ENCODE results near the gene MRPL58.
"Not testable (repeated sequence)": the region's sequence is repeated elsewhere in the genome, so short reads cannot be mapped to it uniquely, and the experiment has no call there.

MRPL58 gene

DNA sequence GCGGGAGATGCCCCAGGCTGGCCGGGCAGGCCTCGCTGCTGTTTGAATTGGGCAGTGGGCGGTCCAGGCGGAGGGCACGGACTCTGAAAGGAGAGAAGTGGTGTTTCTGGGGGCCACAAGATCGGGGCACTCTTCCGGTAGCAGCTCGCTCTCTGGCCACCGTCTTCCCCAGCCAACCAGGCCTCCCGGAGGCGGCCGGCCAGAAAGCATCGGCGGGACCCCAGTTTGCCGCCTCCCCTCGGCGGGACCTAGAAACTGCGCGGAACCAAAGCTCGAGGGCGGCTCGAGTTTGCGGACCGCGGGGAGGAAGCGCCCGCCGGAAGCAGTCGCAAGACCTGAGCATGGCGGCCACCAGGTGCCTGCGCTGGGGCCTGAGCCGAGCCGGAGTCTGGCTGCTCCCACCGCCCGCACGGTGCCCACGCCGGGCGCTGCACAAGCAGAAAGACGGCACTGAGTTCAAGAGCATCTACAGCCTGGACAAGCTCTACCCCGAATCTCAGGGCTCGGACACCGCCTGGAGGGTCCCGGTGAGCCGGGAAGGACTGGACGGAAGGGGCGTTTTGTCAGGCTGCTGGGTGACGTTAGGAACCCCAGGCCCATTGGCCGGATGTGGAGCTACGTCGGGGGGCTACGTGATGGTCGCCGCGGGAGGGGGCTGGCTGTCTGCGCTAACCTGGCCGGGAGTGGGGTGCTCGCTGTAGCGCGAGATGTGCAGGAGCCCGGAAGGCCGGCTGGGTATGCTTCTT lies at the start of gene MRPL58:
Gene MRPL58 (plus strand): TSS at position 325 of the 746 bp plus-strand sequence. CDS start 17 bp downstream, at position 342.
- DNase-seq (ENCODE audit: low spot score) = peak; percentile 90

DNA sequence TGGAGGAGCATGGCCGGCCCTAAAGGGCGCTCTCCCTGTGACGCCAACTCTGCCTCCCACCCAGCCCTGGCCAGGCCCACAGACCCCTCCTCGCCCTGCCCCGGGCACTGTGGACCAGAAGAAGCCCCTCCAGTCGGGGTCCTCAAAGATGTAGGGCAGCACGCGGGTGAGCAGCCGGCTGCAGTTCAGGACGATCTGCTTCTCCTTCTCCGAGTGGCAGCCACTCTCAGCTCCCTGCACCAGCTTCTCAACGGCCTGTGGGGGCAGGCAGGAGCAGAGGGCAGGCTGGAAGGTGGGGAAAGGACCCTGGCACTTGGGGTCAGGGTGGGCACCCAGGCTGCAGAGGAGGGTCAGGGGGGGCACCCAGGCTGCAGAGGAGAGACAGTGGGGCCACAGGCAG lies 48.8 kb upstream of the MRPL58 start:
- DNase-seq (ENCODE audit: low spot score) = no peak

DNA sequence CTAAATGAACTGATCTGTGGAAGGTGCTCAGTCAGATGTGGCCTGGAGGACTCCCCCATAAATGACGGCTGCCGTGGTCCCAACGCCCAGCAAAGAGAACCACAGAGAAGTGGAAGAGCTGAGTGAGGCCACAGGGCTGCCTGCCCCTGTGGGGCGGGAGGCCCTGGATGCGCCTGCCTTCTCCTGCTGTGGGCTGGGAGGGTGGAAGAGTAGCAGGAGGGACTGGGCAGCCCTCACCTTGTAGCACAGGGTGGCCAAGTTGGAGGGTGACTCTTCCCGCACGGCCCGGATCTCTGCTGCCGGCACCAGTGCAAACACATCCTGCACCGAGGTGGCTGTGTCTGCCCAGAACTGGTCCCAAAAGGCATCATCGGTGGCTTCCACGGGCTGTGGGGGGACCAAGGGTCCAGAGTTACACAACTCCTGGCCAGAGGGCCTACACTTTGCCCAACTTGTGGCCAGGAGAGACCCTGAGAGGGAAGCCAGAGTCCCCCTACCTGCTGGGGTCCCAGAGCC lies 48.2 kb upstream of the MRPL58 start:
- DNase-seq (ENCODE audit: low spot score) = no peak

DNA sequence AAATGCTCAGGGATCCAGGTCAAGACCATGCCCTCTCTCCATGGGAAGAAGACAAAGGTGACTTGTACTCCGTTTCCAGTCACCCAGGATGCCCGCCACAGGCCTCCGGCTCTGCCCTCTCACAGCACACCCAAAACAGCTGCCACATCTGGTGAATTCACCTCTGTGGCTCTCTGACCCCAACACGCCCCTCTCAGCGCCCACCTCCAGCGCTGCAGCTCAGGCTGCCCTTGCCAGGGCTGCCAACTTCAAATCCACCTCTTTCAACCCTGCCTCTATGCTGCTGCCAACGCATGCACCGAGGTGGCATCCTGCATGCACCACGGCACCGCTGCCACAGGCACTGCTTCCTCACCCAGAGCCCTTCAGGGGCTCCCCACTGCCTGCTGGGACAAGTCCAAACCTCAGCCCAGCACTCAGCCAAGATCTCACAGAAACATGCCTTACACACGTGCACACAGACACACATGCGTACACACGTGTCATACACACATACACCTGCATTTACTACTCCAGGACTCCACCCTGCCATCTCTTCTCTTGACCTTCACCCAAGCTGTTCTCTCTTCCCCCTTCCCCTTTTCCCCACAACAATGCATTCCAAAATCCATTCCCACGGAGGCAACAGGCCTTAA lies 47.4 kb upstream of the MRPL58 start:
- no peak for DNase-seq (ENCODE audit: low spot score)

- DNase-seq (ENCODE audit: low spot score) = no peak
Measured at GRCh38 chr17:74968361-74968780, 44.1 kb upstream of the MRPL58 start.

DNA sequence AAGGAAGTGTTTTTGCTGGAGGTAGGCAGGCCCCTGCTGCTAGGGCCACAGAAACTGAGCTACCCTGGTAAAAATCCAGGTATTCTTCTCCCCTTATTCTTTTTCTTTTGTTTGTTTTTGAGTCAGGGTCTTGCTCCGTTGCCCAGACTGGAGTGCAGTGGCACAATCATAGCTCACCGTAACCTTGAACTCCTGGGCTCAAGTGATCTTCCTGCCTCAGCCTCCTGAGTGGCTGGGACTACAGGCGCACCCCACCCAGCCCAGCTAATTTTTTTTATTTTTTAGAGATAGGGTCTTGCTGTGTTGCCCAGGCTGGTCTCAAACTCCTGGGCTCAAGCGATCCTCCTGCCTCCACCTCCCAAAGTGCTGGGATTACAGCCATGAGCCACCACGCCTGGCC lies 43.0 kb upstream of the MRPL58 start:
- DNase-seq (ENCODE audit: low spot score) = not testable (repeated sequence)

- DNase-seq (ENCODE audit: low spot score) = no peak
Measured at GRCh38 chr17:74970395-74970794, 42.1 kb upstream of the MRPL58 start.

DNA sequence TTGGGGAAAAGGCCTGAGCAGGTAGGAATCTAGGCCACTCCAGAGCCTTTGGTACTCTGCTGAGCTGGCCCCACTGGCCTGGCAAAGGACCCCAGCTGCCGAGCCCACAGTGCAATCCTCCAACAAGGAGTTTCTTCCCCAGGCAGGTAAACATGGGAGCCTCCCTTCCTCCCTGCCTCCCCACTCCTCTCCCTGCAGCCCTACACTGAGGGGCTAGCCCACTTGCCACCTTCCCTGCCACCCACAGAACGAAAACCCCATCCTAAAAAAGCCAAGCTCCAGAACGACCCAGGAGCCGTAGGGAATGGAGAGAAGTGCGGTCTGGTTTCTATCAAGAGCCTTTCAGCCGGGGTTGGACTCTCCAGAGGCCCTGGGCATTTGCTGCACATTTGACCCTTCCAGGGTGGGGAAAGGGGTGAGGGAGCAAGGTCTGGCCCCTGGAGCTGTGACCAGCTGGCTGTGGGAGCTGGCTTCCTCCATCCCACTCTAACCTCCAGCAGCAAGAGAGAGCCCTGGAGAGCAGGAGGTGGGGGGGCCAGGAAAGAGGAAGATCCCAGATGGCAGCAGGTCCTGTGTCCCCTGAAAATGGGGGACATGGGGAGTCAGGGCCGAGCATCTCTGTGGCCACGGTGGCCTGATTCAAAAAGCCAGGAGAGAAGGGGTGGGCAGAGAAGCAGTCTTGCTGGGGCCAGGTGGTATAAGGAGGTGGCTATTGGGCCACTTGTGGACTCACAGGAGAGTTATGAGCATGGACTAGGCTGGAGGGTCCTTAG lies 41.2 kb upstream of the MRPL58 start:
- no peak for DNase-seq (ENCODE audit: low spot score)

GRCh38 chr17:74971842-74972106 lies 40.7 kb upstream of the MRPL58 start:
- no peak for DNase-seq (ENCODE audit: low spot score)

GRCh38 chr17:74972107-74972972 lies 40.1 kb upstream of the MRPL58 start, which contains the start of gene HID1:
TSS of gene HID1 (minus strand) at chr17:74972759. CDS start at chr17:74972656, 103 bp downstream.
- DNase-seq (ENCODE audit: low spot score) = peak; percentile 54

DNA sequence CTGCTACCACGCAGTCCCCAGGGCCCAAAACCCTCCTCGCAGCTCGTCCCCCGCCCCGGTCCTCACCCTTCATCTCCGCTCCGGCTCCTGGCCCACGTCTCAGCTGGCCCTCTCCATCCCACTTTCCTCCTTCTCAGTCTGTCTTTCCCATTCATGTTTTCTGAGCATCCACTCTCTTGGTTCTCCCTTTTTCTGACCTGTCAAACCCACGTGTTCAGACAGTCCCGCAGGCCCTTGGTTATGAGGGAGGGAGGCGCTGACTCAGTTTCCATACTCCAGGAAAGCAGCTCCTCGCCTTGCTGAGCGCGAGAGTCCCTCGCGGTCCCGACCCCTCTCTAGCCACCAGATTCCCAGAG lies 39.5 kb upstream of the MRPL58 start:
- no peak for DNase-seq (ENCODE audit: low spot score)

DNA sequence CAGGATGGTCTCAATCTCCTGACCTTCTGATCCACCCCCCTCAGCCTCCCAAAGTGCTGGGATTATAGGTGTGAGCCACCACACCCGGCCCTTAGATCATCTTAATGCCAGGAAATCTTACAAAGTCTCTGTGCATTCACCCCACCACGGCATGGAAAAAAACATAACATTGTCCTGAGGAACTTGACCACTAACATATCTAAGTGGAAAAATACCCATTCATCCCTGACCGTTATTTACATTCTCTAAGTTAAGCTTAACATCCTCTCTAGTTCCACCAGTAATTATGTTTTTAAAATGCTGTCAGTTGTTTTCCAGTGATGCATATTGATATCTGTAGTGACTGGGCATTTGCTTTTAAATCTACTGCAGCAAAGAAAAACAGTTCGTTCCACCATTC lies 36.5 kb upstream of the MRPL58 start:
- DNase-seq (ENCODE audit: low spot score) = no peak

GRCh38 chr17:74977802-74978201 lies 34.7 kb upstream of the MRPL58 start:
- DNase-seq (ENCODE audit: low spot score) = no peak

DNA sequence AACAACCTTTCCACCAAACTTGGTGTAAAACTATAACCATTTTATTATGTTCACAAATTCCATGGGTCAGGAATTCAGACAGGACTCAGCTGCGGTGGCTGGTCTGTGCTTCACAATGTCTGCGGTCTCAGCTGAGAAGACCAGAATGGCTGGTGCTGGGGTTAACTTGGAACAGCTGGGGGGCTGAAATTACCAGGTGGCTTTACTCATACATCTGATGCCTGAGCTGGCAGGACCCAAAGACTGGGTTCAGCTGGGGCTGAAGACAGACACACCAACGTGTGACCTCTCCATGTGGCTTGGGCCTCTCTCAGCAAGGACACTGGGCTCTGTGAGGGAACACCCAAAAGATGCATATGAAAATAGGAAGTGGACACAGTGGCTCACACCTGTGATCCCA lies 34.2 kb upstream of the MRPL58 start:
- DNase-seq (ENCODE audit: low spot score) = no peak

GRCh38 chr17:74979408-74980146 lies 32.9 kb upstream of the MRPL58 start:
- no peak for DNase-seq (ENCODE audit: low spot score)

- DNase-seq (ENCODE audit: low spot score) = no peak
Measured at GRCh38 chr17:74981318-74981978, 31.0 kb upstream of the MRPL58 start.

GRCh38 chr17:74981979-74982662 lies 30.3 kb upstream of the MRPL58 start:
- peak; percentile 81 for DNase-seq (ENCODE audit: low spot score)

DNA sequence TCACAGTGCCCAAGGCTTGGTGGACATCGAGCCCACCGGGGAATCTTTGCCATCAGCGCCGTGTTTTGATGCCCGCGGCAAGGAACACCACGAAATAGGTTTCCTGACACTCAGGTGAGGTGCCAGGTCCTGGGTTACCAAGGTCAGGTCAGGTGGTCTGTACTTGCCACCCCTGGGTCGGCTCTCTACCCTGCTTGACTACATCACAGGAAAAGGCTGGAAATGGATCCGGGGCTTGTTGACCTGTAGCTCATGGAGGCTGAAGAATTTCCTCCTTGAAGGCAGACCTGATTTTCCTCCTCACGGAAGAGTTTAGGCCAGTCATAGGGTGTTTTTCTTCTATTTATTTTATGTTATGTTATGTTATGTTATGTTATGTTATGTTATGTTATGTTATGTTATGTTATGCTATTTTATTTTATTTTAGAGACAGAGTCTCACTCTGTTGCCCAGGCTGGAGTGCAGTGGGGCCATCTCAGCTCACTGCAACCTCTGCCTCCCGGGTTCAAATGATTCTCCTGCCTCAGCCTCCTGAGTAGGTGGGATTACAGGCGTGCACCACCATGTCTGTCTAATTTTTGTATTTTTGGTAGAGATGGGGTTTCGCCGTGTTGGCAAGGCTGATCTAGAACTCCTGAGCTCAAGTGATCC lies 29.7 kb upstream of the MRPL58 start:
- peak; percentile 33 for DNase-seq (ENCODE audit: low spot score)

DNA sequence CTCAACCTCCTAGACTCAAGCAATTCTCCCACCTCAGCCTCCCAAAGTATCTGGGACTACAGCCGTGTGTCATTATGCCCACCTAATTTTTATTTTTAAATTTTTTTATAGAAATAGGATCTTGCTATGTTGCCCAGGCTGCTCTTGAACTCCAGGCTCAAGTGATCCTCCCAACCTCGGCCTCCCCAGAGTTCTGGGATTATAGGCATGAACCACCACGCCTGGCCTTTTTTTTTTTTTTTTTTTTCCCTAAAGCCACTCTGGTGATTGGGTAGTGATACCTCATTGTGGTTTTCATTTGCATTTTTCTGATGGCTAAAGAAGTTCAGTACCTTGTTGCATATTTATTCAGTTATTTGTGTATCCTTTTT lies 26.3 kb upstream of the MRPL58 start:
- no peak for DNase-seq (ENCODE audit: low spot score)

Data from kidney tubule cell (primary cell).